Trophoblast cell (in vitro differentiated cells and primary cell): ENCODE results near the gene MYL6B.

Experiments
- DNase-seq, 2 donors: peaks; one replicate each; pipeline ENCODE4 v3.0.0-alpha.2; 2016
- H2AFZ ChIP-seq: 2 replicates; pipeline ENCODE4 v1.6.1; 2013; ENCODE audit warnings: low read length, moderate library complexity, mild to moderate bottlenecking; ENCODE audit not compliant: insufficient read depth, poor library complexity
- H2AK5ac ChIP-seq: 2 replicates; pipeline ENCODE4 v1.6.1; 2013; ENCODE audit warnings: mild to moderate bottlenecking, low read length
- H2BK120ac ChIP-seq: 2 replicates; pipeline ENCODE4 v1.6.1; 2013; ENCODE audit warnings: low read length, mild to moderate bottlenecking, moderate library complexity; ENCODE audit not compliant: insufficient read depth, poor library complexity
- H2BK12ac ChIP-seq: 2 replicates; pipeline ENCODE4 v1.6.1; 2013; ENCODE audit warnings: mild to moderate bottlenecking, low read length, moderate library complexity
- H2BK5ac ChIP-seq: 2 replicates; pipeline ENCODE4 v1.6.1; 2013; ENCODE audit warnings: low read length, low read depth, moderate library complexity, mild to moderate bottlenecking; ENCODE audit not compliant: poor library complexity
- H3K14ac ChIP-seq: 2 replicates; pipeline ENCODE4 v1.6.1; 2013; ENCODE audit warnings: mild to moderate bottlenecking, low read length
- H3K18ac ChIP-seq: 2 replicates; pipeline ENCODE4 v1.6.1; 2013; ENCODE audit warnings: mild to moderate bottlenecking, low read length
- H3K23ac ChIP-seq: 2 replicates; pipeline ENCODE4 v1.6.1; 2013; ENCODE audit warnings: low read length
- H3K27ac ChIP-seq: 2 replicates; pipeline ENCODE4 v1.5.1; 2013; ENCODE audit warnings: low read depth, mild to moderate bottlenecking, inconsistent platforms, low read length, moderate library complexity
- H3K27me3 ChIP-seq: 2 replicates; pipeline ENCODE4 v1.6.1; 2013; ENCODE audit warnings: inconsistent platforms, mild to moderate bottlenecking, low read length, moderate library complexity; ENCODE audit not compliant: insufficient read depth
- H3K36me3 ChIP-seq, 2 experiments: 1 replicate in 1 of 2; 2 replicates in 1 of 2; pipeline ENCODE4 v1.6.1; 2013; ENCODE audit warnings: low read length in 2 of 2, mild to moderate bottlenecking in 2 of 2, moderate library complexity in 1 of 2; ENCODE audit not compliant: insufficient read depth in 2 of 2, control insufficient read depth in 1 of 2
- H3K4ac ChIP-seq: 2 replicates; pipeline ENCODE4 v1.6.1; 2013; ENCODE audit warnings: low read depth, mild to moderate bottlenecking, low read length, moderate library complexity
- H3K4me1 ChIP-seq, 2 experiments: 1 replicate in 1 of 2; 2 replicates in 1 of 2; pipeline ENCODE4 v1.6.1; 2013; ENCODE audit warnings: low read length in 2 of 2, mild to moderate bottlenecking in 2 of 2, moderate library complexity in 1 of 2; ENCODE audit not compliant: insufficient read depth in 2 of 2, control insufficient read depth in 1 of 2
- H3K4me2 ChIP-seq: 2 replicates; pipeline ENCODE4 v1.6.1; 2013; ENCODE audit warnings: inconsistent platforms, mild to moderate bottlenecking, low read length, moderate library complexity
- H3K4me3 ChIP-seq: 2 replicates; pipeline ENCODE4 v1.5.1; 2013; ENCODE audit warnings: mild to moderate bottlenecking, low read depth, low read length, inconsistent platforms
- H3K79me1 ChIP-seq: one replicate; pipeline ENCODE4 v1.6.1; 2013; ENCODE audit warnings: low read length
- H3K79me2 ChIP-seq: 2 replicates; pipeline ENCODE4 v1.6.1; 2013; ENCODE audit warnings: low read length, mild to moderate bottlenecking; ENCODE audit not compliant: control insufficient read depth, insufficient read depth, poor library complexity
- H3K9ac ChIP-seq: 2 replicates; pipeline ENCODE4 v1.6.1; 2013; ENCODE audit warnings: mild to moderate bottlenecking, low read length
- H3K9me3 ChIP-seq: 2 replicates; pipeline ENCODE4 v1.6.1; 2013; ENCODE audit warnings: low read depth, mild to moderate bottlenecking, control low read depth, inconsistent platforms, low read length; ENCODE audit not compliant: insufficient read depth
- H4K12ac ChIP-seq: 2 replicates; pipeline ENCODE4 v1.6.1; 2013; ENCODE audit warnings: low read depth, mild to moderate bottlenecking, low read length, moderate library complexity
- H4K8ac ChIP-seq: 2 replicates; pipeline ENCODE4 v1.6.1; 2013; ENCODE audit warnings: low read depth, mild to moderate bottlenecking, low read length, moderate library complexity
- H4K91ac ChIP-seq: one replicate; pipeline ENCODE4 v1.6.1; 2013; ENCODE audit warnings: low read depth, mild to moderate bottlenecking, low read length, moderate library complexity
- WGBS: extraction: QIAGEN DNeasy Blood & Tissue Kit; methylation state at CpG from one replicate; pipeline ENCODE4 v1.1.7; 2013; ENCODE audit warnings: missing lambda C conversion rate; ENCODE audit not compliant: insufficient read length, insufficient coverage; ENCODE audit errors: extremely low coverage; 5-methylcytosine and 5-hydroxymethylcytosine counted together

The MYL6B gene

DNA sequence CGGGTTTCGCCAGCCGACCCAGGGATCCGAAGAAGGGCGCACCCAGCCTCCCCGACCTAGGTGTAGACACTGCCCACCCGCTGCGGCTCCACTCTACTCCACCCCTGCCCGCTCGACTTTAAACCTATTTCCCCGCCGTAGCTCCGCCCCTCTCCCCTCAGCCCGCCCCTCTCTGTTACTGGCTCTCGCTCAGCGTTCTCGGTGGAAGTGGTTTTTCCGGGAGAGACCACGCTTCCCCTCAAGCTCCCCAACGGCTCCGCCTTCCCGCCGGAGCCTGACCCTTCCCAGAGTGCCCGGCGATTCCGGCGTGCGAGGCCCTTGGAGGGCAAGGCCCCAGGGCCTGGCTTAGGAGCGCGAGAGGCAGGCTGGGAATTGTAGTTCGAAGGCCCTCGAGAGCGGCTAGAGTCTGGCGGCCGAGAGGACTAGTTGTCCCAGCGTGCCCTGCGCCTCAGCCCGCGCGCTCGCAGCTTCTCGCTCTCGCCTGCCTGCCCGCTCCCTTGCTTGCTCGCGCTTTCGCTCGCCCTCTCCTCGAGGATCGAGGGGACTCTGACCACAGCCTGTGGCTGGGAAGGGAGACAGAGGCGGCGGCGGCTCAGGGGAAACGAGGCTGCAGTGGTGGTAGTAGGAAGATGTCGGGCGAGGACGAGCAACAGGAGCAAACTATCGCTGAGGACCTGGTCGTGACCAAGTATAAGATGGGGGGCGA lies 48.1 kb upstream of the MYL6B start, which contains the start of gene PA2G4:
Gene PA2G4 (plus strand): TSS at position 451 of the 706 bp plus-strand sequence. CDS start 179 bp downstream, at position 630.
- H3K9ac ChIP-seq: peak within 1 kb of the TSS; percentile 82
- peak within 1 kb of the TSS; percentile 76 for H4K12ac ChIP-seq
- peak within 1 kb of the TSS; percentile 97 for H3K4me2 ChIP-seq
- peak within 1 kb of the TSS; percentile 81 for H3K27ac ChIP-seq
- peak within 1 kb of the TSS; percentile 23 for H2BK120ac ChIP-seq
- H4K8ac ChIP-seq: peak within 1 kb of the TSS; percentile 85
- H3K4me1 ChIP-seq: peaks cover 0 to 4% of the 10 kb centered on the region in 2 experiments
- peak within 1 kb of the TSS; percentile 78 for H2BK5ac ChIP-seq
- peak within 1 kb of the TSS; percentile 78 for H4K91ac ChIP-seq
- WGBS: no CpG with 5 or more reads among the region's 60 CpGs
- peaks cover 8% of the 10 kb centered on the region for H3K79me1 ChIP-seq
- peak within 1 kb of the TSS; percentile 95 for H3K4me3 ChIP-seq
- no peaks in the 10 kb centered on the region for H3K27me3 ChIP-seq
- no peak within 1 kb of the TSS for H2BK12ac ChIP-seq
- H3K4ac ChIP-seq: peak within 1 kb of the TSS; percentile 90
- H3K79me2 ChIP-seq: peaks cover 10% of the 10 kb centered on the region
- peak within 1 kb of the TSS; percentile 87 for H3K18ac ChIP-seq
- DNase-seq: peak; percentile 100
- H3K14ac ChIP-seq: peak within 1 kb of the TSS; percentile 89
- peak within 1 kb of the TSS; percentile 98 for H2AFZ ChIP-seq
- peak within 1 kb of the TSS; percentile 65 for H2AK5ac ChIP-seq
- H3K23ac ChIP-seq: no peak within 1 kb of the TSS
- no peaks in the 10 kb centered on the region for H3K9me3 ChIP-seq
- peaks cover 23 to 36% of the 10 kb centered on the region in 2 experiments for H3K36me3 ChIP-seq

DNA sequence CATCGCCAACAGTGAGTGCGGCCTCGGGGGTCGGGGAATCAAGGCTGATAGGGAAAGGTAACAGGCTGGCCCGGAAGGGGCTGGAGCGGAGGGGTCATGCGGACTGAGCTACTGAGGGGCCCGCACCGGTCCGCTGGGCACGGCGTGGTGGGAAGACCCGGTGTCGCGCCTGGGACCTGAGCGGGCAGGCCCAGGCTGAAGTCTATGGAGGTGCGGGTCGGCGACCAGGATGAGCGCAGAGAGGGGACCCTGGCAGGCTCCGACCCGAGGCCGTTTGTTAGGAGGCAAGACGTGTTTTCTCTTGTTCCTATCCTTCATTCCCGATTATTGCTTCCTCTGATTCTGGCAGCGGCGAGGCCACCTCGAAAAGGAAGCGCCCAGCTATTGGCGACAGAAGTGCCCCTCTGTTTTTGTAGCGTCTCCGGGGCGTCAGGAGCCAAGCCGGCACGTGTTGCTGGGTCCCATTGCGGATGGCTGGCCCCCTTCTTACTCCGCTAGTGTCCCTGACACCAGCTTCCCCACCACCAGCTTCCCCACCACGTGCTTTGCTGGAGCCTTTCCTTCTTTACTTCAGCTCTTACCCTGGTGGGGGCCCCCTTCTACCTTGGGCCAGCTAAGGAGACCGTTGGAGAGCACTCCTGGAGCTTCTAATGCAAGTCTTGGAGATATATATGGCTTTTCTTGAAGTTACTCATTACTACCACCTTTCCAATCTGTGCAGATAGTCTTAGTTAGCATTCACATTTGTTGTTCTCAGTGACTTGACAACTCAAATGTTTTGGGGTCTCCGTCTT lies 47.4 kb upstream of the MYL6B start:
- peak overlapping the region; percentile 67 for H4K8ac ChIP-seq
- H4K12ac ChIP-seq: peak overlapping the region; percentile 62
- peak overlapping the region; percentile 69 for H3K27ac ChIP-seq
- peaks cover 0 to 4% of the 10 kb centered on the region in 2 experiments for H3K4me1 ChIP-seq
- peak overlapping the region; percentile 82 for H3K9ac ChIP-seq
- H3K4ac ChIP-seq: peak overlapping the region; percentile 90
- no CpG with 5 or more reads among the region's 40 CpGs for WGBS
- peak in 1 of 2 donors; percentile 44 for DNase-seq
- no peak overlapping the region for H2BK12ac ChIP-seq
- peak overlapping the region; percentile 65 for H2AK5ac ChIP-seq
- no peak overlapping the region for H3K23ac ChIP-seq
- H3K14ac ChIP-seq: peak overlapping the region; percentile 89
- peak overlapping the region; percentile 87 for H3K18ac ChIP-seq
- H3K4me2 ChIP-seq: peak overlapping the region; percentile 97
- H3K9me3 ChIP-seq: no peaks in the 10 kb centered on the region
- H2BK5ac ChIP-seq: peak overlapping the region; percentile 78
- peak overlapping the region; percentile 65 for H4K91ac ChIP-seq
- peaks cover 8% of the 10 kb centered on the region for H3K79me1 ChIP-seq
- H3K4me3 ChIP-seq: peak overlapping the region; percentile 95
- H3K27me3 ChIP-seq: no peaks in the 10 kb centered on the region
- peak overlapping the region; percentile 23 for H2BK120ac ChIP-seq
- peak overlapping the region; percentile 46 for H2AFZ ChIP-seq
- H3K36me3 ChIP-seq: peaks cover 20 to 37% of the 10 kb centered on the region in 2 experiments
- H3K79me2 ChIP-seq: peaks cover 10% of the 10 kb centered on the region

DNA sequence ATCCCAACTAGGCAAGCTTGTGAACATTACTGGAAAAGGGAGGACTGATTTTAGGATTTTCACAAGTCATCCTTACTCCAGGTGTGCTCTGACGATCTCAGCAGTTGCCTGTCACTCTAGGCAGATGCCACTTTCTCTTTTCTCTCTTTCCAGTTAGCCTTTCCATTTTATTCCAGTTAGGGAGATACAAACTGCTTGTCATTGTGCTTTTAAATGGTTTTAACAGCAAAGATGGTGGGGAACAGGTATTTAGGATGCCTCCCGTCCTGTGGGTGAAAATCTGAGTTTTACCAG lies 46.8 kb upstream of the MYL6B start:
- DNase-seq: no peak
- Histone ChIP-seq H3K36me3 (peaks cover 24 to 40% of the 10 kb centered on the region in 2 experiments), H3K9ac (peak overlapping the region; percentile 82), H4K91ac (no peak overlapping the region), H3K79me1 (peaks cover 8% of the 10 kb centered on the region), H4K8ac (no peak overlapping the region), H3K4me1 (peaks cover 0 to 4% of the 10 kb centered on the region in 2 experiments), H3K27ac (no peak overlapping the region), H3K79me2 (peaks cover 10% of the 10 kb centered on the region), H3K18ac (no peak overlapping the region), H4K12ac (no peak overlapping the region), H3K14ac (no peak overlapping the region), H2AK5ac (no peak overlapping the region), H3K4me3 (no peak overlapping the region), H2BK120ac (no peak overlapping the region), H2BK12ac (no peak overlapping the region), H3K4me2 (peak overlapping the region; percentile 97), H3K27me3 (no peaks in the 10 kb centered on the region), H3K9me3 (no peaks in the 10 kb centered on the region), H3K4ac (peak overlapping the region; percentile 90), H2BK5ac (no peak overlapping the region), H3K23ac (no peak overlapping the region), H2AFZ (no peak overlapping the region)
- WGBS: no CpG with 5 or more reads among the region's 2 CpGs

DNA sequence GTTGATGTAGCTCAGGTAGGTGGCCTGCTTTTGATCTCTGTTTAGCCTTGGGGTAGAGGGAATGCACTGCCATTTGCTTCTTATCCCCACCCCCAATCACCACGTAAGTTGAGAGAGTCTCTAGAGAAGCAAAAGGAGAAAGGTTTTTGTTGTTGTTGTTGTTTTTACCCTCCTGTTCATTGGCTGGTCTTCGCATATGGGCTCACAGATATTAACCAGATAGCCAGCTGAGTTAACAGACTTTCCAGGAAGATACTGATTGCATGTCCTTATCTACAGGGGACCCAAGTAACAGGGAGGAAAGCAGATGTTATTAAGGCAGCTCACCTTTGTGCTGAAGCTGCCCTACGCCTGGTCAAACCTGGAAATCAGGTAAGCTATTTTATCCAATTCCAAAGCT lies 45.1 kb upstream of the MYL6B start:
- Histone ChIP-seq H3K79me2 (peaks cover 10% of the 10 kb centered on the region), H2BK120ac (no peak overlapping the region), H4K12ac (no peak overlapping the region), H3K79me1 (peaks cover 8% of the 10 kb centered on the region), H2AK5ac (no peak overlapping the region), H3K9ac (no peak overlapping the region), H3K18ac (no peak overlapping the region), H2BK12ac (no peak overlapping the region), H3K4me1 (peaks cover 0 to 4% of the 10 kb centered on the region in 2 experiments), H3K14ac (no peak overlapping the region), H4K91ac (no peak overlapping the region), H3K27ac (no peak overlapping the region), H4K8ac (no peak overlapping the region), H3K36me3 (peaks cover 24 to 45% of the 10 kb centered on the region in 2 experiments), H3K23ac (no peak overlapping the region), H3K4me2 (no peak overlapping the region), H2BK5ac (no peak overlapping the region), H2AFZ (no peak overlapping the region), H3K4me3 (no peak overlapping the region), H3K4ac (no peak overlapping the region), H3K27me3 (no peaks in the 10 kb centered on the region), H3K9me3 (no peaks in the 10 kb centered on the region)
- no peak for DNase-seq
- WGBS: no CpG with 5 or more reads among the region's 3 CpGs
